ENCODE results near the gene CD226. TPM values are rescaled to one million over a fixed set of nuclear protein-coding genes. Genes with fewer than 3 reads are reported as not detected.

Gene CD226
- total RNA-seq, 1 donor from 2014 or later, result 0.62 TPM

GRCh38 chr18:69895066-69896047 lies 52.3 kb downstream of the CD226 start:
- no peaks in the 10 kb centered on the region for H3K27me3 Mint-ChIP-seq (ENCODE audit: low read depth)
- TF ChIP-seq CTCF (IDR thresholded peaks at IDR 0.05), result no peak
- H3K4me3 Mint-ChIP-seq (ENCODE audit: unreplicated experiment), result no peak overlapping the region
- no peak for DNase-seq (ENCODE audit: low spot score)
- H3K27ac Mint-ChIP-seq (ENCODE audit: unreplicated experiment), result no peak overlapping the region
- peaks cover 11% of the 10 kb centered on the region for H3K4me1 Mint-ChIP-seq (ENCODE audit: low read depth)
- peaks cover 3% of the 10 kb centered on the region for H3K36me3 Mint-ChIP-seq (ENCODE audit: low read depth)
- peaks cover 13% of the 10 kb centered on the region for H3K9me3 Mint-ChIP-seq (ENCODE audit: low read depth)

- no peak for TF ChIP-seq CTCF (IDR thresholded peaks at IDR 0.05)
- Mint-ChIP-seq H3K27ac (ENCODE audit: unreplicated experiment) (no peak overlapping the region), H3K4me3 (ENCODE audit: unreplicated experiment) (no peak overlapping the region), H3K36me3 (ENCODE audit: low read depth) (peaks cover 3% of the 10 kb centered on the region), H3K9me3 (ENCODE audit: low read depth) (peaks cover 9% of the 10 kb centered on the region), H3K27me3 (ENCODE audit: low read depth) (no peaks in the 10 kb centered on the region), H3K4me1 (ENCODE audit: low read depth) (peaks cover 11% of the 10 kb centered on the region)
- no peak for DNase-seq (ENCODE audit: low spot score)
Observed at GRCh38 chr18:69894467-69894866, 53.2 kb downstream of the CD226 start.

DNA sequence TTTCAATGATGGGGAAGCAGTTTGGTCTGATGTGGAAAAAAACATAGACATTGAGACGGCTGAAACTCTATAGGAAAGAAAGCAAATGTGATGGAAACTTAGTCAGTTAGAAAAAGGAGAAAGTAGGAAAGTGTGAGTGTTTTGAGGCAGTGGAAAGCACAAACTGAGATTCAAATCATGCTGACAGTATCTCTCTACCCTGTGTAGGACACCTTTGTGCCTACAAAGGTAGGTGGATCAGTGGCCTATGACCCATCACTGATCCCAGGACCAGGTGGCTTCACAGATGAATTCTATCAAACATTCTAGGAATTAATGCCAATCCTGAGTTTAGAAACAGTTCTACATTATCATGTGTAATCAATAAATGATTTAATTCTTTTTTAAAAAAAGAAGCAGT lies 57.1 kb downstream of the CD226 start:
- H3K36me3 Mint-ChIP-seq (ENCODE audit: low read depth), result peaks cover 3% of the 10 kb centered on the region
- H3K4me3 Mint-ChIP-seq (ENCODE audit: unreplicated experiment), result no peak overlapping the region
- peaks cover 11% of the 10 kb centered on the region for H3K4me1 Mint-ChIP-seq (ENCODE audit: low read depth)
- H3K27me3 Mint-ChIP-seq (ENCODE audit: low read depth), result no peaks in the 10 kb centered on the region
- no peak for DNase-seq (ENCODE audit: low spot score)
- H3K27ac Mint-ChIP-seq (ENCODE audit: unreplicated experiment), result no peak overlapping the region
- H3K9me3 Mint-ChIP-seq (ENCODE audit: low read depth), result peaks cover 9% of the 10 kb centered on the region
- no peak for TF ChIP-seq CTCF (IDR thresholded peaks at IDR 0.05)

DNA sequence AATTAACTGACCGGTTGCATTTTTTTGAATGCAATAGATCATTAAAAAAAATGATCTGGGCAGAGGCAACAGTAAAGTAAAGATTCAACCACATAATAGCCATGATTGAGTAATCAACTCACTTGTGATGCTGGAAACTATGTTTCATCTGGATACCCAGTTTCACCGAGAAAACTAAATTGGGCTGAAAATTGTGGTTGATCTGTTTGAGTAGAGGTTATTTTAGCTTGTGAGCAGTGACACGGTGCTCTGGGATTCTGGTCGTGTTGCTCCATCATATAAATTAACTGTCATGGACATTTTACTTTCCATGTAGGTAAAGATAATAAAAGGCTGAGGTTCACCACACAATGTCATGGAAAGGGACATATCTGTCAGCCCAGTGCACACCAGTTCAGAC lies 58.7 kb downstream of the CD226 start:
- Mint-ChIP-seq H3K4me3 (ENCODE audit: unreplicated experiment) (no peak overlapping the region), H3K36me3 (ENCODE audit: low read depth) (peaks cover 3% of the 10 kb centered on the region), H3K9me3 (ENCODE audit: low read depth) (peaks cover 9% of the 10 kb centered on the region), H3K27me3 (ENCODE audit: low read depth) (no peaks in the 10 kb centered on the region), H3K4me1 (ENCODE audit: low read depth) (peaks cover 11% of the 10 kb centered on the region), H3K27ac (ENCODE audit: unreplicated experiment) (no peak overlapping the region)
- DNase-seq (ENCODE audit: low spot score), result no peak
- TF ChIP-seq CTCF (IDR thresholded peaks at IDR 0.05), result no peak

DNA sequence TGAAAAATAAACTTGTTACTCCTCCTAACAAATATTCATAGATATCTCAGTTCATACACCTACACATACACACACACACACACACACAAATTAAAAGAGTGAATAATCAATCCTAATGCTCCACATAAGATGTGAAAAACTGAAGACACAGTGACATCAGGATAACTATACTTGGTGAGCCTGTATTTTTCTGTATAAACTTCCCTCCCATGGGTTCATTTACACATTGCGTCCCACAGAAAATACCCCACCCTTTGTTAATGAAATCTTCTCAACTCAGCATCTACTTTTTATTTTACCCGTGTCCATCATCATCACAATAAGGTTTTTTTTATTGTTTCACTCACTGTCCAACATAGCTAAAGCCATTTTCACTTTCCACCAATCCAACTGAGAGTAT lies 60.4 kb downstream of the CD226 start:
- Mint-ChIP-seq H3K27me3 (ENCODE audit: low read depth) (no peaks in the 10 kb centered on the region), H3K4me1 (ENCODE audit: low read depth) (peaks cover 14% of the 10 kb centered on the region), H3K36me3 (ENCODE audit: low read depth) (peaks cover 3% of the 10 kb centered on the region), H3K27ac (ENCODE audit: unreplicated experiment) (no peak overlapping the region), H3K9me3 (ENCODE audit: low read depth) (peaks cover 9% of the 10 kb centered on the region), H3K4me3 (ENCODE audit: unreplicated experiment) (no peak overlapping the region)
- no peak for TF ChIP-seq CTCF (IDR thresholded peaks at IDR 0.05)
- DNase-seq (ENCODE audit: low spot score), result no peak
